Aorta (tissue), 5 donors: ENCODE results near the gene SPAM1. TPM values are rescaled to one million over a fixed set of nuclear protein-coding genes. Genes with fewer than 3 reads are reported as not detected.

Experiments
- ATAC-seq: fragments of 200-7000 bp; cut with Tn5 transposase; one replicate; pipeline ENCODE4 v1.9.1; 2022; ENCODE audit warnings: moderate library complexity; ENCODE audit not compliant: low FRiP score
- DNase-seq, 2 donors: peaks; one replicate each; pipeline ENCODE4 v3.0.0-alpha.2; 2020
- H3K27ac ChIP-seq, 2 donors: one replicate each; pipeline ENCODE4 v1.5.1; 2013; ENCODE audit warnings: low read length in 2 of 2, mild to moderate bottlenecking in 2 of 2, moderate library complexity in 2 of 2, control low read depth in 1 of 2, inconsistent platforms in 1 of 2, low read depth in 1 of 2
- H3K27me3 ChIP-seq, 2 donors: one replicate each; pipeline ENCODE4 v1.6.1; 2013; ENCODE audit warnings: control low read depth in 1 of 2, low read length in 1 of 2, mild to moderate bottlenecking in 1 of 2, moderate library complexity in 1 of 2; ENCODE audit not compliant: insufficient read depth in 2 of 2, control insufficient read depth in 1 of 2
- H3K36me3 ChIP-seq, 2 donors: one replicate each; pipeline ENCODE4 v1.6.1; 2013; ENCODE audit warnings: control low read depth in 1 of 2, low read length in 1 of 2, mild to moderate bottlenecking in 1 of 2; ENCODE audit not compliant: insufficient read depth in 2 of 2, control insufficient read depth in 1 of 2
- H3K4me1 ChIP-seq, 2 donors: one replicate each; pipeline ENCODE4 v1.6.1; 2013; ENCODE audit warnings: low read length in 2 of 2, control low read depth in 1 of 2, mild to moderate bottlenecking in 1 of 2, moderate library complexity in 1 of 2; ENCODE audit not compliant: insufficient read depth in 2 of 2, control insufficient read depth in 1 of 2
- H3K4me3 ChIP-seq, 2 donors: one replicate each; pipeline ENCODE4 v1.5.1; 2013; ENCODE audit warnings: low read length in 2 of 2, control low read depth in 1 of 2, mild to moderate bottlenecking in 1 of 2
- H3K9me3 ChIP-seq: one replicate; pipeline ENCODE4 v1.6.1; 2013; ENCODE audit warnings: mild to moderate bottlenecking, low read length; ENCODE audit not compliant: control insufficient read depth
- WGBS, 2 donors: extraction: QIAGEN DNeasy Blood & Tissue Kit; methylation state at CpG; one replicate each; pipeline ENCODE4 v1.1.7; 2013; 5-methylcytosine and 5-hydroxymethylcytosine counted together
- intact Hi-C, 2 donors: fragments of 100-400 bp; cut with DNase I; formaldehyde crosslinking; loops; one replicate each; pipeline versions ENCODE4 v1.14.2 to v1.15.0; 2022
- polyA plus RNA-seq, 2 donors: library from polyadenylated mRNA; stranded (reverse); fragments of 200-250 nt; gene quantifications; one replicate each; pipeline ENCODE4 v1.2.3, GENCODE V29; 2013
- total RNA-seq, 2 donors: library from RNA; stranded (reverse); fragmentation: NEBNext Ultra II Directional; extraction: Animal tissue kit (Norgen Biotek cat#: 25700); gene quantifications; one replicate each; pipeline ENCODE4 v1.2.1, GENCODE V29; 2021
- donor health status: healthy with polysubstance abuse.
- donor health status: Bipolar disorder and iron deficiency.
- donor health status: DM: no; HTN: no; CAD: no.
- donor health status: DM: no; HTN: no; CAD: no.
- donor health status: DM: yes; HTN: yes; CAD: no.

The SPAM1 gene
- total and polyA plus RNA-seq, 4 donors = not detected

GRCh38 chr7:123974326-123974908 lies 49.4 kb downstream of the SPAM1 start:
- H3K4me1 ChIP-seq = no peaks in the 10 kb centered on the region
- H3K27me3 ChIP-seq = peaks cover 0 to 1% of the 10 kb centered on the region in 2 donors
- H3K9me3 ChIP-seq = no peaks in the 10 kb centered on the region
- no peak for DNase-seq
- no peaks in the 10 kb centered on the region for H3K36me3 ChIP-seq
- no peak for ATAC-seq
- H3K27ac ChIP-seq = no peak overlapping the region
- H3K4me3 ChIP-seq = no peak overlapping the region
- intact Hi-C loops = no loop called here
- WGBS, 2 donors = 57 to 66% methylated on average over 7 of the region's 7 CpGs

DNA sequence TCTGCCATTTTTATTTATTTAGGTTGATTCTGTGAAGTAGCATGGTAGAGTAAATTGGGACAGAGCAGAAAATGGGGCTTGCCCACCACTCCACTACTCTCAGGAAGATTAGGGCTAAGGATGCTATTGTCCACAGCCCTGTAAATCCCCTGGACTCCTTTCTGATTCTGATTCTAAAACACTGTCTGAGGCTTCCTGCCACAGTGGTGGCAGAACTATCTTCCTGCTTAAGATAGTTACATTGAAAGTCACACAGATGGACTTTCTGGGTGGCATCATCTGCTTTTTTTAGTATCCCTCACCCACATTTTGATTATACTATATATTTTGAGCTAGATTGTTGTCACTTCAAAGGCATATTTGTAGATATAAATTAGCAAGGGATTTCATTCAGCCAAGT lies 50.0 kb downstream of the SPAM1 start:
- DNase-seq = no peak
- Histone ChIP-seq H3K4me1 (no peaks in the 10 kb centered on the region), H3K36me3 (no peaks in the 10 kb centered on the region), H3K9me3 (no peaks in the 10 kb centered on the region), H3K27me3 (peaks cover 0 to 1% of the 10 kb centered on the region in 2 donors), H3K4me3 (no peak overlapping the region), H3K27ac (no peak overlapping the region)
- intact Hi-C loops = no loop called here
- ATAC-seq = no peak

DNA sequence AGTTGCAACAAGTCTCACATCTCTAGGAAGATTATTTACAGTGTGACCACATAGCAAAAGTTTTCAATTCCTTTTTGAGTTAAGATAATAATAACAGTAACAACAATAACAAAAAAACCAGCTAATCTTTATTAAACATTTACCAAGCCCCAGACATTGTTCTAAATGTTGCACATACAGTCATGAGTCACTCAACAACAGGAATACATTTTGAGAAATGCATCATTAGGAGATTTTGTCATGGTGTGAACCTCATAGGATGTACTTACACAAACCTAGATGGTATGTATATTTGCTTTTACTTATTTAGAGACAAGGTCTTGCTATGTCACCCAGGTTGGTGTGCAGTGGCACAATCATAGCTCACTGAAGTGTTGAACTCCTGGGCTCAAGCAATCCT lies 52.0 kb downstream of the SPAM1 start:
- intact Hi-C loops = no loop called here
- no peak for DNase-seq
- H3K4me1 ChIP-seq = no peaks in the 10 kb centered on the region
- H3K4me3 ChIP-seq = no peak overlapping the region
- no peaks in the 10 kb centered on the region for H3K36me3 ChIP-seq
- no peak overlapping the region for H3K27ac ChIP-seq
- peaks cover 0 to 1% of the 10 kb centered on the region in 2 donors for H3K27me3 ChIP-seq
- no peak for ATAC-seq
- H3K9me3 ChIP-seq = no peaks in the 10 kb centered on the region

GRCh38 chr7:123979876-123980275 lies 54.8 kb downstream of the SPAM1 start:
- Histone ChIP-seq H3K27ac (no peak overlapping the region), H3K4me3 (no peak overlapping the region), H3K9me3 (no peaks in the 10 kb centered on the region), H3K4me1 (no peaks in the 10 kb centered on the region), H3K36me3 (no peaks in the 10 kb centered on the region), H3K27me3 (peaks cover 0 to 1% of the 10 kb centered on the region in 2 donors)
- DNase-seq (no peak), ATAC-seq (no peak)
- intact Hi-C loops = no loop called here

- intact Hi-C loops = no loop called here
- DNase-seq = no peak
Measured at GRCh38 chr7:123987445-123987844, 62.4 kb downstream of the SPAM1 start.

GRCh38 chr7:123992913-123993518 lies 68.0 kb downstream of the SPAM1 start:
- WGBS, 2 donors = 66 to 84% methylated on average over 2 of the region's 2 CpGs
- intact Hi-C loops = no loop called here

More at GRCh38 chr7:123987445-123987844, 62.4 kb downstream of the SPAM1 start:
- ATAC-seq = no peak
- no peak overlapping the region for H3K4me3 ChIP-seq
- WGBS, 2 donors = 7 to 8% methylated on average over 2 of the region's 2 CpGs
- no peak overlapping the region for H3K27ac ChIP-seq
- H3K36me3 ChIP-seq = no peaks in the 10 kb centered on the region
- no peaks in the 10 kb centered on the region for H3K4me1 ChIP-seq
- no peaks in the 10 kb centered on the region for H3K9me3 ChIP-seq
- no peaks in the 10 kb centered on the region for H3K27me3 ChIP-seq

DNA sequence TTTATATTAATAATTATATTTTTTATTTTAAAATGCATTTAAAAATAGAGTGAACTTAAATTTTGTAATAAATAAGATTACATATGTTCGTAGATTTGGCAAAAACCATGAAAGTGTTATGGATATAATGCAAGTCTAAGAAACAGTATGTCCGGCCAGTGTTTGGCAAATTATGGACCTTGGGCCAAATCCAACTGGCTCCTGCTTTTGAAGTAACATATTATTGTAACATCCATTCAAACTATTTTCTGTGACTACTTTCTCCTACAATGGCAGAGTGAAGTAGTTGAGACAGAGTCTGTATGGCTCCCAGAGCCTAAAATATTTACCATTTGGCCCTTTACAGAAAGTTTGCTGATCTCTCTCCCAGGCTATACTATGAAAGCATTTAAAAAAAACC lies 69.0 kb downstream of the SPAM1 start:
- Histone ChIP-seq H3K27me3 (no peaks in the 10 kb centered on the region), H3K4me3 (no peak overlapping the region), H3K36me3 (no peaks in the 10 kb centered on the region), H3K27ac (no peak overlapping the region), H3K9me3 (peaks cover 5% of the 10 kb centered on the region), H3K4me1 (no peaks in the 10 kb centered on the region)
- intact Hi-C loops = no loop called here
- ATAC-seq (no peak), DNase-seq (no peak)
- WGBS, 2 donors = 52 to 64% methylated on average over 2 of the region's 2 CpGs

More at GRCh38 chr7:123992913-123993518, 68.0 kb downstream of the SPAM1 start:
- no peak for DNase-seq
- no peak for ATAC-seq
- Histone ChIP-seq H3K27ac (no peak overlapping the region), H3K36me3 (no peaks in the 10 kb centered on the region), H3K9me3 (peaks cover 5% of the 10 kb centered on the region), H3K27me3 (no peaks in the 10 kb centered on the region), H3K4me3 (no peak overlapping the region), H3K4me1 (no peaks in the 10 kb centered on the region)

DNA sequence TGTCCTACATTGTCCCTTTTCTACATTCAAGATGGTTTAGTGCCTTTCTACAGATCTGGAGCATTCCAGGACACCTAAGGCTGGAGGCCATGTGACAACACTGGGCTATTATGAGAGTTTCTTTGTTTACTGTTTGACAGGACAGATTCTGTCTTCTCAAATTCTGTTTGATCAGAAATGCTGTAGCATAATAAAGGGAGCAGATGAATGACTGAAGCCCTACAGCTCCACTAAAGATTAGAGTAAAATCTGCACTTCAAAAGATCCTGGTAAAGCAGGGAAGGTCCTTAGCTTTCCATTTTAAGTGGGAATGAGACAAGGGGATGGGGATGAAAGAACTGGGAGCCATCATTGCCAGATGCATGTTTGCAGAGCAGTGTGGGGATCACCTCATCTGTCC lies 69.4 kb downstream of the SPAM1 start:
- intact Hi-C loops = no loop called here
- no peak for ATAC-seq

GRCh38 chr7:123995617-123996326 lies 70.7 kb downstream of the SPAM1 start:
- ATAC-seq (no peak), DNase-seq (no peak)
- peaks cover 5% of the 10 kb centered on the region for H3K9me3 ChIP-seq
- no peak overlapping the region for H3K4me3 ChIP-seq
- no peaks in the 10 kb centered on the region for H3K27me3 ChIP-seq
- H3K27ac ChIP-seq = no peak overlapping the region
- WGBS, 2 donors = 89 to 94% methylated on average over 10 of the region's 10 CpGs
- intact Hi-C loops = no loop called here
- no peaks in the 10 kb centered on the region for H3K36me3 ChIP-seq
- no peaks in the 10 kb centered on the region for H3K4me1 ChIP-seq

More for the DNA sequence above, 69.4 kb downstream of the SPAM1 start:
- Histone ChIP-seq H3K27me3 (no peaks in the 10 kb centered on the region), H3K27ac (no peak overlapping the region), H3K4me1 (no peaks in the 10 kb centered on the region), H3K4me3 (no peak overlapping the region), H3K36me3 (no peaks in the 10 kb centered on the region), H3K9me3 (peaks cover 5% of the 10 kb centered on the region)
- no peak for DNase-seq
